ENCODE data around the gene CD86. TPM values are rescaled to one million over a fixed set of nuclear protein-coding genes. Genes with fewer than 3 reads are reported as not detected.

The CD86 gene
- total and polyA plus RNA-seq, 9 of the 15 experiments (the other 6 are each of a cell fraction or from before 2014, with no cell fraction given), result 0.16 TPM; not detected in 8

- intact Hi-C loops (cut with micrococcal nuclease), result no loop called here
- TF ChIP-seq ZNF253 (CRISPR knock-in tag; conservative IDR thresholded peaks at IDR 0.05) (no peak), ZBTB7A (IDR thresholded peaks at IDR 0.05; ENCODE audit: borderline replicate concordance, control insufficient read depth, low read depth, low read length) (no peak), UBTF (IDR thresholded peaks at IDR 0.05; ENCODE audit: borderline replicate concordance in 1 of 2, low read depth in 2 of 2, low read length in 2 of 2) (no peak), ZNF77 (CRISPR knock-in tag; IDR thresholded peaks at IDR 0.05) (no peak), ZNF121 (CRISPR knock-in tag; conservative IDR thresholded peaks at IDR 0.05) (no peak)
- Histone ChIP-seq H3K9me1 (ENCODE audit: control insufficient read depth, insufficient read depth, low read length) (no peaks in the 10 kb centered on the region), H3K27me3 (ENCODE audit: control insufficient read depth in 2 of 2, insufficient read depth in 2 of 2, low read length in 2 of 2) (no peaks in the 10 kb centered on the region), H4K20me1 (replicated peaks; ENCODE audit: control insufficient read depth, insufficient read depth, low read length) (no peaks in the 10 kb centered on the region), H3K4me1 (replicated peaks in 1 of 2; ENCODE audit: control insufficient read depth in 2 of 2, insufficient read depth in 2 of 2, low read length in 2 of 2) (no peaks in the 10 kb centered on the region), H3K9ac (ENCODE audit: insufficient read depth in 1 of 2, low read depth in 2 of 2, low read length in 2 of 2) (no peak overlapping the region), H3K4me2 (ENCODE audit: insufficient read depth, low read length) (no peak overlapping the region), H3K4me3 (no peak overlapping the region), H2AFZ (ENCODE audit: low read depth, low read length) (no peak overlapping the region), H3K79me2 (ENCODE audit: control insufficient read depth, insufficient read depth, low read length) (no peaks in the 10 kb centered on the region), H3K27ac (ENCODE audit: extremely low read depth, low read depth, low read length) (no peak overlapping the region), H3K9me3 (replicated peaks; ENCODE audit: control insufficient read depth, insufficient read depth, low read depth, low read length) (no peaks in the 10 kb centered on the region), H3K36me3 (ENCODE audit: control insufficient read depth, insufficient read depth, low read length) (no peaks in the 10 kb centered on the region)
- CTCF ChIA-PET (ENCODE audit: low intra/inter-chr PET ratio), result no interaction called here
- no peak for ATAC-seq
- DNase-seq (ENCODE audit: extremely low read depth in 1 of 4, low spot score in 3 of 4), result no peak
- POLR2A ChIA-PET, result interaction anchor here (0.6 kb wide), 1 partner anchor 16 kb away, joined by 3 read pairs; no protein-coding TSS in a partner anchor
- no peak for FAIRE-seq
- in situ Hi-C loops (cut with MboI), result no loop called here
- BruUV-seq (replicated peaks), result no TSS peak
- 0% methylated on average over 1 of the region's 2 CpGs for WGBS (ENCODE audit: insufficient coverage, low coverage, missing lambda C conversion rate)
Observed at GRCh38 chr3:122107171-122107570, 52.0 kb downstream of the CD86 start.
